Gastroesophageal sphincter (tissue), 4 donors: Measurements from ENCODE around the gene KRT32. TPM values are rescaled to one million over a fixed set of nuclear protein-coding genes. Genes with fewer than 3 reads are reported as not detected.

ENCODE experiments used
- ATAC-seq: fragments of 150-250 bp; one replicate; pipeline ENCODE4 v1.9.1; 2016; ENCODE audit warnings: mild to moderate bottlenecking, moderate library complexity
- H3K27ac ChIP-seq, 4 donors: fragments of 200-600 bp; sonication (generic) in 3 of 4; 1 replicate in 3 of 4; 2 replicates in 1 of 4; pipeline ENCODE4 v1.5.1; 2016 to 2019
- H3K27me3 ChIP-seq: fragments of 200-600 bp; sonication (generic); one replicate; pipeline ENCODE4 v1.5.1; 2019
- H3K36me3 ChIP-seq, 2 donors: fragments of 200-600 bp; sonication (generic); one replicate each; pipeline ENCODE4 v1.5.1; 2019; ENCODE audit warnings: control low read depth in 1 of 2
- H3K4me1 ChIP-seq, 3 donors: fragments of 200-600 bp; sonication (generic); 1 replicate in 2 of 3; 2 replicates in 1 of 3; pipeline ENCODE4 v1.5.1; 2016 to 2019; ENCODE audit warnings: control low read depth in 2 of 3
- H3K4me3 ChIP-seq, 2 donors: fragments of 200-600 bp; sonication (generic); one replicate each; pipeline ENCODE4 v1.5.1; 2019; ENCODE audit warnings: mild to moderate bottlenecking in 1 of 2, moderate library complexity in 1 of 2
- H3K9me3 ChIP-seq, 3 donors: fragments of 200-600 bp; sonication (generic); one replicate each; pipeline ENCODE4 v1.5.1; 2017 to 2019; ENCODE audit warnings: control low read depth in 2 of 3
- EP300 ChIP-seq: sonication (generic); formaldehyde crosslinking; IDR thresholded peaks from one replicate; pipeline ENCODE4 v1.6.1; 2017; ENCODE audit warnings: antibody characterized with exemption, mild to moderate bottlenecking
- POLR2A ChIP-seq, 2 donors: fragments of 450-650 bp; IDR thresholded peaks; one replicate each; pipeline ENCODE4 v1.6.1; 2017; ENCODE audit warnings: antibody characterized with exemption in 2 of 2, mild to moderate bottlenecking in 2 of 2, moderate library complexity in 1 of 2
- POLR2AphosphoS5 ChIP-seq: sonication (generic); formaldehyde crosslinking; IDR thresholded peaks from one replicate; pipeline ENCODE4 v1.6.1; 2017; ENCODE audit warnings: antibody characterized with exemption
- WGBS, 2 donors: methylation state at CpG; one replicate each; pipeline ENCODE4 v1.1.5; 2018; ENCODE audit warnings: low coverage in 1 of 2; 5-methylcytosine and 5-hydroxymethylcytosine counted together
- total RNA-seq, 4 donors: library from RNA; depleted of rRNA; stranded (reverse); fragments of >200 nt; gene quantifications; one replicate each; pipeline ENCODE4 v1.1.0, GENCODE V29; 2016
- TF ChIP-seq, protein P1 (sequence below), 4 experiments: fragments of 200-600 bp in 2 of 4; fragments of 450-650 bp in 2 of 4; sonication (generic) in 1 of 4; IDR thresholded peaks; one replicate each; pipeline ENCODE4 v1.5.1; 2017 to 2019; ENCODE audit warnings: antibody characterized with exemption in 4 of 4, mild to moderate bottlenecking in 2 of 4, moderate library complexity in 2 of 4

The KRT32 gene
- total RNA-seq, 4 donors from 2014 or later: 0.13 TPM; not detected in 3

- Histone ChIP-seq H3K4me3 (no peak overlapping the region), H3K36me3 (no peaks in the 10 kb centered on the region), H3K9me3 (no peaks in the 10 kb centered on the region), H3K27me3 (peaks cover 6% of the 10 kb centered on the region), H3K27ac (no peak overlapping the region), H3K4me1 (peaks cover 0 to 8% (median 0%) of the 10 kb centered on the region in 3 donors)
- TF ChIP-seq POLR2A (IDR thresholded peaks at IDR 0.05) (no peak), POLR2AphosphoS5 (no peak), EP300 (no peak)
- TF ChIP-seq, protein P1, sequence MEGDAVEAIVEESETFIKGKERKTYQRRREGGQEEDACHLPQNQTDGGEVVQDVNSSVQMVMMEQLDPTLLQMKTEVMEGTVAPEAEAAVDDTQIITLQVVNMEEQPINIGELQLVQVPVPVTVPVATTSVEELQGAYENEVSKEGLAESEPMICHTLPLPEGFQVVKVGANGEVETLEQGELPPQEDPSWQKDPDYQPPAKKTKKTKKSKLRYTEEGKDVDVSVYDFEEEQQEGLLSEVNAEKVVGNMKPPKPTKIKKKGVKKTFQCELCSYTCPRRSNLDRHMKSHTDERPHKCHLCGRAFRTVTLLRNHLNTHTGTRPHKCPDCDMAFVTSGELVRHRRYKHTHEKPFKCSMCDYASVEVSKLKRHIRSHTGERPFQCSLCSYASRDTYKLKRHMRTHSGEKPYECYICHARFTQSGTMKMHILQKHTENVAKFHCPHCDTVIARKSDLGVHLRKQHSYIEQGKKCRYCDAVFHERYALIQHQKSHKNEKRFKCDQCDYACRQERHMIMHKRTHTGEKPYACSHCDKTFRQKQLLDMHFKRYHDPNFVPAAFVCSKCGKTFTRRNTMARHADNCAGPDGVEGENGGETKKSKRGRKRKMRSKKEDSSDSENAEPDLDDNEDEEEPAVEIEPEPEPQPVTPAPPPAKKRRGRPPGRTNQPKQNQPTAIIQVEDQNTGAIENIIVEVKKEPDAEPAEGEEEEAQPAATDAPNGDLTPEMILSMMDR (IDR thresholded peaks at IDR 0.05): no peak
- WGBS, 2 donors: 55 to 74% methylated on average over 7 to 10 of the region's 15 CpGs
- ATAC-seq: no peak
These were observed 33.1 kb upstream of the KRT32 start for GRCh38 chr17:41500131-41500911.

GRCh38 chr17:41499714-41500113 is 32.5 kb upstream of the KRT32 start:
- H3K27me3 ChIP-seq: peaks cover 6% of the 10 kb centered on the region
- no peak overlapping the region for H3K27ac ChIP-seq

DNA sequence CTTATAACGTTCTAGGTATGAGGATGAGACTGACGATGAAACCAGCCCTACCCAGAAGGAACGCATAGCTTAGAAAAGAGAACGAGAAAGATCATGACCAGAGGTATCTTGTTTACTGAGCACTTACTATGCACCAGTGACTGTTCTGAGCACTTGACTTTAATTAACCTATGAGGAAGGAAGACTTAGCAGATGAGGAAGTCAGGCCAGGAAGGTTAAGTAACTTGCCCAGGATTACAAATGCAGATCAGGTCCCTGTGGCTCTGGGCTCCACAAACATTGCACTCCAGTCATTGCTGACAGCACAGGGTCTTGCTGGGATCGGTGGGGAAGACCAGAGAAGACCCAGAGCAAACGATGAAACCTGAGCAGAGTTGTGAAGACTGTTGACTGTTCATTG is 31.1 kb upstream of the KRT32 start:
- WGBS, 2 donors: 56 to 74% methylated on average over 5 of the region's 6 CpGs
- H3K4me3 ChIP-seq: no peak overlapping the region
- no peaks in the 10 kb centered on the region for H3K4me1 ChIP-seq
- TF ChIP-seq, protein P1 (IDR thresholded peaks at IDR 0.05): no peak
- H3K9me3 ChIP-seq: no peaks in the 10 kb centered on the region
- H3K27me3 ChIP-seq: peaks cover 6% of the 10 kb centered on the region
- H3K27ac ChIP-seq: no peak overlapping the region
- ATAC-seq: no peak
- no peaks in the 10 kb centered on the region for H3K36me3 ChIP-seq

More at GRCh38 chr17:41499714-41500113, 32.5 kb upstream of the KRT32 start:
- Histone ChIP-seq H3K9me3 (no peaks in the 10 kb centered on the region), H3K36me3 (no peaks in the 10 kb centered on the region), H3K4me1 (peaks cover 0 to 8% (median 0%) of the 10 kb centered on the region in 3 donors), H3K4me3 (no peak overlapping the region)
- no peak for ATAC-seq
- 67 to 90% methylated on average over 1 to 5 of the region's 5 CpGs for WGBS, 2 donors
- TF ChIP-seq EP300 (no peak), POLR2A (IDR thresholded peaks at IDR 0.05) (no peak), POLR2AphosphoS5 (no peak)
- TF ChIP-seq, protein P1 (IDR thresholded peaks at IDR 0.05): no peak

- ATAC-seq: peak; percentile 54
- no peak overlapping the region for H3K4me3 ChIP-seq
- TF ChIP-seq, protein P1 (IDR thresholded peaks at IDR 0.05): peak in 3 of 4 experiments; percentile 33 to 64 (median 54)
- no peak for TF ChIP-seq POLR2AphosphoS5
- no peak for TF ChIP-seq EP300
- H3K4me1 ChIP-seq: peaks cover 0 to 10% (median 5%) of the 10 kb centered on the region in 3 donors
- H3K27me3 ChIP-seq: peaks cover 6% of the 10 kb centered on the region
- no peak overlapping the region for H3K27ac ChIP-seq
- H3K36me3 ChIP-seq: no peaks in the 10 kb centered on the region
- H3K9me3 ChIP-seq: no peaks in the 10 kb centered on the region
- 60 to 100% methylated on average over 3 to 7 of the region's 12 CpGs for WGBS, 2 donors
These were observed 29.8 kb upstream of the KRT32 start for GRCh38 chr17:41496803-41497484.

GRCh38 chr17:41494524-41494923 is 27.3 kb upstream of the KRT32 start:
- no peak for TF ChIP-seq POLR2A (IDR thresholded peaks at IDR 0.05)
- TF ChIP-seq, protein P1 (IDR thresholded peaks at IDR 0.05): no peak
- no peak for TF ChIP-seq POLR2AphosphoS5
- no peak for ATAC-seq
- Histone ChIP-seq H3K9me3 (no peaks in the 10 kb centered on the region), H3K36me3 (no peaks in the 10 kb centered on the region), H3K27ac (no peak overlapping the region), H3K4me1 (peaks cover 0 to 11% (median 5%) of the 10 kb centered on the region in 3 donors), H3K4me3 (no peak overlapping the region), H3K27me3 (peaks cover 6% of the 10 kb centered on the region)
- no CpG with 5 or more reads among the region's 2 CpGs for WGBS, 2 donors
